ENCODE results near the gene SPATA12.

DNA sequence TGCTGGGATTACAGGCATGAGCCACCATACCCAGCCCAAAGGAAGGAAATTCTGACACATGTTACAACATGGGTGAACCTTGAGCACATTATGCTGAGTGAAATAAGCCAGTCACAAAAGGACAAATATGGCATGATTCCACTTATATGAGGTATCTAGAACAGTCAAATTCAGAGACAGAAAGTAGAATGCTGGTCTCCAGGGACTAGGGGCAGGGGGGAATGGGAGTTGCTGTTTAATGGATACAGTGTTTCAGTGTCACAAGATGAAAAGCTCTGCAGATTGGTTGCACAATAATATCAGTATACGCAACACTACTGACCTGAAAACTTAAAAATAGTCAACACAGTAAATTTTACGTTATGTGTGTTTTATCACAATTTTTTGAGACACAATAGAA is 4.1 kb downstream of the SPATA12 start:
- TF ChIP-seq CTCF (IDR thresholded peaks at IDR 0.05) (no peak), POLR2AphosphoS5 (IDR thresholded peaks at IDR 0.05) (no peak)
